Ascending aorta (tissue), 2 donors: Measurements from ENCODE around the gene SCAI. TPM values are rescaled to one million over a fixed set of nuclear protein-coding genes. Genes with fewer than 3 reads are reported as not detected.

Source experiments
- DNase-seq, 2 donors: peaks; one replicate each; pipeline ENCODE4 v3.0.0-alpha.2; 2019; ENCODE audit warnings: low spot score in 2 of 2
- H3K27ac ChIP-seq, 2 donors: fragments of 200-600 bp; sonication (generic); one replicate each; pipeline ENCODE4 v1.5.1; 2016 to 2017; ENCODE audit warnings: mild to moderate bottlenecking in 1 of 2
- H3K27me3 ChIP-seq: fragments of 200-600 bp; sonication (generic); one replicate; pipeline ENCODE4 v1.5.1; 2017
- H3K36me3 ChIP-seq, 2 donors: fragments of 200-600 bp; sonication (generic); one replicate each; pipeline ENCODE4 v1.5.1; 2016
- H3K4me1 ChIP-seq, 2 donors: fragments of 200-600 bp; sonication (generic); one replicate each; pipeline ENCODE4 v1.5.1; 2016 to 2017; ENCODE audit warnings: mild to moderate bottlenecking in 1 of 2
- H3K4me3 ChIP-seq, 2 donors: fragments of 200-600 bp; sonication (generic); one replicate each; pipeline ENCODE4 v1.5.1; 2016 to 2017; ENCODE audit warnings: mild to moderate bottlenecking in 1 of 2
- H3K9me3 ChIP-seq, 2 donors: fragments of 200-600 bp; sonication (generic); one replicate each; pipeline ENCODE4 v1.5.1; 2016
- CTCF ChIP-seq, 3 experiments: fragments of 200-600 bp in 2 of 3; fragments of 450-650 bp in 1 of 3; sonication (generic) in 2 of 3; IDR thresholded peaks; one replicate each; pipeline ENCODE4 v1.5.1; 2016 to 2019; ENCODE audit warnings: antibody characterized with exemption in 3 of 3, mild to moderate bottlenecking in 1 of 3, moderate library complexity in 1 of 3
- intact Hi-C: fragments of 100-400 bp; cut with DNase I; formaldehyde crosslinking; loops from one replicate; pipeline ENCODE4 v1.15.1; 2023
- total RNA-seq: library from RNA; depleted of rRNA; stranded (reverse); fragments of >200 nt; gene quantifications from one replicate; pipeline ENCODE4 v1.1.0, GENCODE V29; 2016

The SCAI gene
- total RNA-seq, 1 donor from 2014 or later: 2.4 TPM

DNA sequence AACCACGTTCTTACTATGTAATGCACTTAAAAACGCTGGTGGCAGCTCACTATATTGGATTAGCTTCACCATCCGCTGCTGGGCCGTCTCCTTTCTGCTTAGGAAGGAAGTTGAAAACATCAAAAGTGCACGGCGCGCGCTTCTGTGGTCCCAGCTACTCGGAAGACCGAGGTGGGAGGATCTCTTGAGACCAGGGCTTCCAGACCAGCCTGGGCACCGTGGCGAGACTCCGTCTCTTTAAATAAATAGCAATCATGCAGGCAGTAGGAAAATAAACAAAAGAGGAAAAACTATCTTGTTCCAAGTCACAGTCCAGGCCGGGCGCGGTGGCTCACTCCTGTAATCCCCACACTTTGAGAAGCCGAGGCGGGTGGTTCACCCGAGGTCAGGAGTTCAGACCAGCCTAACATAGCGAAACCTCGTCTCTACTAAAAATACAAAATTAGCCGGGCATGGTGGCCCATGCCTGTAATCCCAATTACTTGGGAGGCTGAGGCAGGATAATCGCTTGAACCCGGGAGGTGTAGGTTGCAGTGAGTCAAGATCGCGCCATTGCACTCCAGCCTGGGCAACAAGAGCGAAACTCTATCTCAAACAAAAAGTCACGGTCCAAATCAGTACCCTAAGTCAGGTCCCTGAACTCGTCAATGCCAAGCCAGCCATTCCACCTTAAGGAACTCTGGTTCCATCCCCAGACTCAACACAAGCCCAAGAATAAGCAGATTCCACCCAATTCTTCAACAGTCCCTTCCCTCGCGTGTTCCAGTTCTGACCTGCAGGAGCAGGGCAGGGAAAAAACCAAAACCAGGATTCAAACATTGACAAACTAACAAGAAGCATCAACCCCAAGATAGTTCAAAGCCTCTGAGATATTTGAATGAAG, 201.4 kb downstream of the SCAI start:
- H3K27ac ChIP-seq: peak overlapping the region; percentile 92 to 94
- H3K9me3 ChIP-seq: no peaks in the 10 kb centered on the region
- H3K27me3 ChIP-seq: no peaks in the 10 kb centered on the region
- peaks cover 6 to 8% of the 10 kb centered on the region in 2 donors for H3K4me1 ChIP-seq
- peak in 1 of 2 donors; percentile 81 for DNase-seq
- intact Hi-C loops: loop anchor here (1.0 to 10.0 kb wide), 9 partner anchors 73 to 1385 kb away; partner anchors contain the start of genes GAPVD1, HSPA5, MVB12B and NR6A1
- H3K36me3 ChIP-seq: peaks cover 5 to 12% of the 10 kb centered on the region in 2 donors
- no peak for TF ChIP-seq CTCF (IDR thresholded peaks at IDR 0.05)
- H3K4me3 ChIP-seq: peak overlapping the region; percentile 68 to 91

- peak within 1 kb of the TSS; percentile 92 to 94 for H3K27ac ChIP-seq
- H3K9me3 ChIP-seq: no peaks in the 10 kb centered on the region
- H3K4me3 ChIP-seq: peak within 1 kb of the TSS; percentile 68 to 91
- H3K36me3 ChIP-seq: peaks cover 12 to 18% of the 10 kb centered on the region in 2 donors
- H3K27me3 ChIP-seq: no peaks in the 10 kb centered on the region
- H3K4me1 ChIP-seq: peaks cover 6 to 8% of the 10 kb centered on the region in 2 donors
- intact Hi-C loops: loop anchor here (1.0 to 10.0 kb wide), 9 partner anchors 72 to 1386 kb away; partner anchors contain the start of genes GAPVD1, HSPA5, MVB12B and NR6A1
- TF ChIP-seq CTCF (IDR thresholded peaks at IDR 0.05): no peak
- DNase-seq: peak; percentile 80 to 98
Measured at GRCh38 chr9:124940894-124941678, 202.2 kb downstream of the SCAI start, which contains the start of gene GOLGA1. Gene GOLGA1, minus strand, starts transcription at chr9:124941083. Its CDS starts 2,372 bp downstream, at chr9:124938711.

DNA sequence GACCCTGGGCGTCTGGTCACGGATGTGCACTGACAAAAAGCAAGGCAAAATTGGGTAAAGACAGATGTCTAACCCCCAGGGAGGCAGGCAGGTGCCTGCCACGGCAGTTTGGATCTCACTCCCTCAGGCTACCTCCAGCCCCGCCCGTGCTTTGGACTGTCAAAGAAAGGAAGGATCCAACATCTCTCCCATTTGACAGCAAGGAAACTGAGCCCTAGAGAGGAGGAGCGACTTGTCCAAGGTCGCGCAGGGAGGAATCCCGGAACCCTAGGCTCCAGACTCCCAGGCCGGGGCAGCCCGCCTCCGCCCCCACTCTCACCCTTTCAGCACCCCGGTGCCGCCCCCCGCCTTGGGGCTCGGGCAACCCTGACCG, 202.8 kb downstream of the SCAI start:
- intact Hi-C loops: loop anchor here (2.0 to 10.0 kb wide), 5 partner anchors 72 to 1387 kb away; partner anchors contain the start of genes GAPVD1, MVB12B, PBX3 and PSMB7
- no peak for DNase-seq
- Histone ChIP-seq H3K9me3 (no peaks in the 10 kb centered on the region), H3K36me3 (peaks cover 13 to 22% of the 10 kb centered on the region in 2 donors), H3K4me1 (peaks cover 6 to 8% of the 10 kb centered on the region in 2 donors), H3K27ac (peak overlapping the region; percentile 92 to 94), H3K27me3 (no peaks in the 10 kb centered on the region), H3K4me3 (peak overlapping the region; percentile 68 to 91)
- no peak for TF ChIP-seq CTCF (IDR thresholded peaks at IDR 0.05)

- TF ChIP-seq CTCF (IDR thresholded peaks at IDR 0.05): no peak
- Histone ChIP-seq H3K4me1 (peaks cover 6 to 8% of the 10 kb centered on the region in 2 donors), H3K27ac (peak overlapping the region; percentile 92 to 94), H3K4me3 (peak overlapping the region; percentile 68 to 91), H3K36me3 (peaks cover 14 to 23% of the 10 kb centered on the region in 2 donors), H3K9me3 (no peaks in the 10 kb centered on the region), H3K27me3 (no peaks in the 10 kb centered on the region)
- intact Hi-C loops: loop anchor here (2.0 to 10.0 kb wide), 5 partner anchors 71 to 1387 kb away; partner anchors contain the start of genes GAPVD1, MVB12B, PBX3 and PSMB7
- DNase-seq: no peak
Measured at GRCh38 chr9:124939944-124940343, 203.4 kb downstream of the SCAI start.

- Histone ChIP-seq H3K9me3 (no peaks in the 10 kb centered on the region), H3K4me1 (no peaks in the 10 kb centered on the region), H3K36me3 (peaks cover 45 to 62% of the 10 kb centered on the region in 2 donors), H3K4me3 (no peak overlapping the region), H3K27me3 (no peaks in the 10 kb centered on the region), H3K27ac (no peak overlapping the region)
- no peak for DNase-seq
- intact Hi-C loops: no loop called here
- no peak for TF ChIP-seq CTCF (IDR thresholded peaks at IDR 0.05)
Measured at GRCh38 chr9:124934290-124934689, 209.0 kb downstream of the SCAI start.
